AG09319 (cell line): Measurements from ENCODE around the gene UHRF2.

Experiments used
- DNase-seq: peaks from one replicate; pipeline ENCODE4 v3.0.0-alpha.2; 2010; ENCODE audit warnings: low read depth; ENCODE audit errors: extremely low read depth
- TF ChIP-seq, protein P1 (sequence below): IDR thresholded peaks from 2 replicates; pipeline ENCODE4 v1.5.1; 2011; ENCODE audit warnings: low read depth, mild to moderate bottlenecking, inconsistent platforms, low read length, moderate library complexity

The UHRF2 gene

DNA sequence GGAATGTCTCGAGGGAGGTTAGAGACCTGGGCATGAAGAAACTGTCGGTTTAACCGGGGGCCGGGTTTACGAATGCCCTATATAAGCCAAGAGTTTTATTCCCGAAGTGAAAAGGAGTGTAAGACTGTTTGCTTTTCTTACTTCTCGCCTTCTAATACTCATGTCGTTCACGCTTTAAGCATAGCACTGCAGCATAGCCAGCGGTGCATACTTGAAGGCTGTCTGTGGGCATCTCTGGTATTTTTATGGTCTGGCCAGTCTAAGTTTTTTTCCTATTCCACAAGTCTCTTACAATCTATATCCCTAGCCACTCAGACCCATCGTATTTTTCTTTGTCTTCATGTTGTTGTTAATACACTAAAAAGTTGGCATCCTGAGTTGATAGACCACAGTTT lies 1.2 kb downstream of the UHRF2 start:
- TF ChIP-seq, protein P1, sequence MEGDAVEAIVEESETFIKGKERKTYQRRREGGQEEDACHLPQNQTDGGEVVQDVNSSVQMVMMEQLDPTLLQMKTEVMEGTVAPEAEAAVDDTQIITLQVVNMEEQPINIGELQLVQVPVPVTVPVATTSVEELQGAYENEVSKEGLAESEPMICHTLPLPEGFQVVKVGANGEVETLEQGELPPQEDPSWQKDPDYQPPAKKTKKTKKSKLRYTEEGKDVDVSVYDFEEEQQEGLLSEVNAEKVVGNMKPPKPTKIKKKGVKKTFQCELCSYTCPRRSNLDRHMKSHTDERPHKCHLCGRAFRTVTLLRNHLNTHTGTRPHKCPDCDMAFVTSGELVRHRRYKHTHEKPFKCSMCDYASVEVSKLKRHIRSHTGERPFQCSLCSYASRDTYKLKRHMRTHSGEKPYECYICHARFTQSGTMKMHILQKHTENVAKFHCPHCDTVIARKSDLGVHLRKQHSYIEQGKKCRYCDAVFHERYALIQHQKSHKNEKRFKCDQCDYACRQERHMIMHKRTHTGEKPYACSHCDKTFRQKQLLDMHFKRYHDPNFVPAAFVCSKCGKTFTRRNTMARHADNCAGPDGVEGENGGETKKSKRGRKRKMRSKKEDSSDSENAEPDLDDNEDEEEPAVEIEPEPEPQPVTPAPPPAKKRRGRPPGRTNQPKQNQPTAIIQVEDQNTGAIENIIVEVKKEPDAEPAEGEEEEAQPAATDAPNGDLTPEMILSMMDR: no peak
- DNase-seq: no peak

DNA sequence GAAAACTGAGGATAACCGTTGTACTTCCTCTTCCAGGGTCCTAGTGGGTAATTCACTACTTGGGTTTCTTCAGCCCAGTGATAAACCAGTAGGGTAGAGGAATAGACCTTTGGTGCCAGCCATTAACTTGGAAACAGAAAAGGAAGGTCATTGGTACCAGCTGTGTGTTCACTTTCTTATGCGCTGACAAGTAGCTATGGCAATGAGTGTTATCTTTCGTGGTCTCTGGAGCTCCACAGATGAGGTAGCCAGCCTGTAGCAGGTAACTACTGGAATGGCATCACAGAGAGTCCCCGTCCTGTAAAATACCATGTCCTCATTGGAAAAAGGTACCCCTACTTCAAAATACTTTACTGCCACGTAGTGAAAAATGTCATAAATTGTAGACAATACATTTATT lies 2.3 kb downstream of the UHRF2 start:
- TF ChIP-seq, protein P1: no peak
- DNase-seq: no peak

DNA sequence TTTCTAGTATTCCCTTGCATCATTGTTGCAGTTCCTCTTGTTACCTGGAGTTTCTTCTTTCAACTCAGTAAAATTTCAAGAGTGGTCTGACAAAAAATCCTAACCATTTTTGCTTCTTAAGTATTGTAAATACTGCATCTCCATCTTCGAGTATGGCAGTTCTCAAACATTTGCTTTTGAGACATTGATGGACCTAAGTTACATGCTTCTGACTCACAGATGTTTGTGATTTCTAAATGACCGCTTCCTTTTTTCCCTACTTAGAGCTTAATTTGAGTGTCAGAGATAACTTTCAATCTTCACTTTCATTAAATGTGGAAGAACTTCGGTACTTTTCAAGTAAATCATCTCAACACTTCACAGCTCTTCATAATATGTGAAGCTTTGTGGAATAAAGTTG lies 4.2 kb downstream of the UHRF2 start:
- TF ChIP-seq, protein P1: no peak
- no peak for DNase-seq

DNA sequence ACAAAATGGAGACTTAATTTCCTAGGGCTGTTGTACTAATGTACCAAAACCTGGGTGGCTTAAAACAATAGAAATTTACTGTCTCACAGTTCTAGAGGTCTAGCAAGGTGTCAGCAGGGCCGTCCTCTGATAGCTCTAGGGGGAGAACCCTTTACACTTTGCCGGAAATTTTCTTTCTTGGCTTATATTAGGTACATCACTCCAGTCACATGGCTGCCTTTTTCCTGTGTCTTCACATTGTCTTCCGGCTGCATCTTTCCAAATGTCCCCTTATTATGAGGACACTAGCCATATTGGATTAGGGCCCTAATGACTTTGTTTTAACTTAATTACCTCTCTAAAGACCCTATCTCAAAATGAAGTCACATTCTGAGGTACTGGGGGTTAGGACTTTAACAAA lies 5.8 kb downstream of the UHRF2 start:
- DNase-seq: no peak
- TF ChIP-seq, protein P1: no peak

DNA sequence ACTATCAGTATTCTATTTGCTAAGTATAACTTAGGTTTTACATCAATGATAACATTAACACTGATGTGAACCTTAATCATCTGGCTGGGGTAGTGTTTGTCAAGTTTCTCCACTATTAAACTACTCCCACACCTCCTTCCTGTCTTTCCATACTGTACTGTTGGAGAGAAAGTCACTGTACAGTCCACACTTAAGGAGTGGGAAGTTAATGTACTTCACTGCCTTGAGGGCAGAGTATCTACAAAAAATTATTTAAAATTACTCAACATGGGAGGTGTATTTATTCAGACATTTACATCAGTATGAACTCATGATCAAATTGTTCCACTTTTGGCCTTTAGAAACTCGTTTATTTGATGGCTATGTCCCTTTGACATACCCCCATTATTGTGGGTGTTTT lies 11.9 kb downstream of the UHRF2 start:
- DNase-seq: no peak

DNA sequence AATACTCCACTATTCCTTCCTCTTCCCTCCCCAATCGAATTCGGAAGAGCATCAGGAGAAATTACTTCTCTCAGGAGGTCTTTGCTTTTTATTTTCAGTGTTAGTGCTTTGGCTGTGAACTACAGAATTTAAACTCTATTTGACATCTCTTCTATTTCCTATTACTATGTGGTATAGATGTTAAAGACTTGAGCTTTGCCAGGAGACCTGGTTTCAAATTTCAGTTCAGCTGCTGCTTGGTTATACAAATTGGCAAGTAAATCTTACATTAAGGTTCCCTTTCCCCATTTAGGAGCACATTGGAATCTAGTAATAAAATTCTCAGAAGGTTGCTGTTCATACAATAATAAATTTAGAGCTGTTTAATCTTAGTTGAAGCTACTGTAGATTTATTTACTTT lies 13.1 kb downstream of the UHRF2 start:
- no peak for DNase-seq
- TF ChIP-seq, protein P1: no peak

More for the DNA sequence above, 11.9 kb downstream of the UHRF2 start:
- TF ChIP-seq, protein P1: no peak

DNA sequence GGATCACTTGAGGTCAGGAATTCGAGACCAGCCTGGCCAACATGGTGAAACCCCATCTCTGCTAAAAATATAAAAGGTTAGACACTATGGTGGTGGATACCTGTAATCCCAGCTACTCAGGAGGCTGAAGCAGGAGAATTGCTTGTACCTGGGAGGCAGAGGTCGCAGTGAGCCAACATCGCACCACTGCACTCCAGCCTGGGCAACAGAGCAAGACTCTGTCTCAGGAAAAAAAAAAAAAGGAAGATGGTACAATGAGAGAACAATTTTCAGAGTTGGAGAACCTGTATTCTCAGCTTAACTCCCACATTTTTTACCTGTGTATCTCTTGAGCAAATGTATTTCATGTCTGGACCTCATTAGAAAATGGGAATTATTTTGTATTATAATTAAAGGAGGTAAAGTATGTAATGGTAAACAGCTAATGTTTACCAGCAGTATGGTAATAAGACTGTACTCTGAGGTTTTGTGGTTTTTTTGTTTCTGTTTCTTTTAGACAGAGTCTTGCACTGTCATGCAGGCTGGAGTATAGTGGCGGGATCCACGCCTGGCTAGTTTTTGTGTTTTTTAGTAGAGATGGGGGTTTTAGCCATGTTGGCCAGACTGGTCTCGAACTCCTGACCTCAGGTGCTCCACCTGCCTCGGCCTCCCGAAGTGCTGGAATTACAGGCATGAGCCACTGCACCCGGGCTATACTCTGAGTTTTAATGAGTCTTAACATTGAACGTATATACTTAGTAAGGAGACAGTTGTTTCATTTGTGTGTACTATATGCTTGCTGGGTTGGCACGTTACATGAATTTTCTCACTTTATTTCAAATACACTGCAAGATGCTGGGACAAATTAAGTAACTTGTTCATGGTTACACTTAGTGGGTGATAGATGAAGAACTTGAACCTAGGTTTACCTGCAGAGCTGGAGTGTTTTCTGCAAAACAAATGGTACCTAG lies 16.2 kb downstream of the UHRF2 start:
- TF ChIP-seq, protein P1: no peak

More for the DNA sequence above, 16.2 kb downstream of the UHRF2 start:
- no peak for DNase-seq
